Peyer's patch (tissue), 4 donors: ENCODE measurements around the gene HHLA2.

Experiments used
- CTCF ChIP-seq, 6 experiments: fragments of 450-650 bp in 4 of 6; fragments of 200-600 bp in 2 of 6; sonication (generic) in 1 of 6; IDR thresholded peaks; one replicate each; pipeline ENCODE4 v1.5.1; 2017 to 2019; ENCODE audit warnings: antibody characterized with exemption in 6 of 6, mild to moderate bottlenecking in 3 of 6, moderate library complexity in 1 of 6
- POLR2A ChIP-seq, 2 donors: fragments of 450-650 bp; IDR thresholded peaks; one replicate each; pipeline ENCODE4 v1.5.1; 2017; ENCODE audit warnings: antibody characterized with exemption in 2 of 2, mild to moderate bottlenecking in 2 of 2, moderate library complexity in 2 of 2

GRCh38 chr3:108315767-108316301 is 19.5 kb downstream of the HHLA2 start:
- TF ChIP-seq CTCF (IDR thresholded peaks at IDR 0.05) (no peak), POLR2A (IDR thresholded peaks at IDR 0.05) (no peak)
